ENCODE results near the gene MCCC2.
"Not testable (repeated sequence)": the region's sequence is repeated elsewhere in the genome, so short reads cannot be mapped to it uniquely, and the experiment has no call there.

The MCCC2 gene

DNA sequence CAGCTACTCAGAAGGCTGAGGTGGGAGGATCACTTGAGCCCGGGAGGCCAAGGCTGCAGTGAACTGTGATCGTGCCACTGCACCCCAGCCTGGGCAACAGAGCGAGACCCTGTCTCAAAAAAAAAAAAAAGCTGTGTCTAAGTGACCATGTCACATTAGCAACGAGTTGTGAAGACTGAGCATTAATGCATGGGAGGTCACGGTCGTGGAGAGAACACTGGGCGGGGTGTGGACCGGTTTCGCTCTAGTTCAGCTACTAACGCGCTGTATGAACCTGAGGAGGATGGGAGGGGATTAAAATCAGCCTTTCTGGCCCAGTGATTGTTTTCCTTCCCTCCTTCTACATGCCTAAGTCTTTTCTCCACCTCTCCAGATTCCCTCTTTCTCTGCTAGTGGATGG, 75.2 kb downstream of the MCCC2 start:
- no peak for DNase-seq (ENCODE audit: low spot score)

DNA sequence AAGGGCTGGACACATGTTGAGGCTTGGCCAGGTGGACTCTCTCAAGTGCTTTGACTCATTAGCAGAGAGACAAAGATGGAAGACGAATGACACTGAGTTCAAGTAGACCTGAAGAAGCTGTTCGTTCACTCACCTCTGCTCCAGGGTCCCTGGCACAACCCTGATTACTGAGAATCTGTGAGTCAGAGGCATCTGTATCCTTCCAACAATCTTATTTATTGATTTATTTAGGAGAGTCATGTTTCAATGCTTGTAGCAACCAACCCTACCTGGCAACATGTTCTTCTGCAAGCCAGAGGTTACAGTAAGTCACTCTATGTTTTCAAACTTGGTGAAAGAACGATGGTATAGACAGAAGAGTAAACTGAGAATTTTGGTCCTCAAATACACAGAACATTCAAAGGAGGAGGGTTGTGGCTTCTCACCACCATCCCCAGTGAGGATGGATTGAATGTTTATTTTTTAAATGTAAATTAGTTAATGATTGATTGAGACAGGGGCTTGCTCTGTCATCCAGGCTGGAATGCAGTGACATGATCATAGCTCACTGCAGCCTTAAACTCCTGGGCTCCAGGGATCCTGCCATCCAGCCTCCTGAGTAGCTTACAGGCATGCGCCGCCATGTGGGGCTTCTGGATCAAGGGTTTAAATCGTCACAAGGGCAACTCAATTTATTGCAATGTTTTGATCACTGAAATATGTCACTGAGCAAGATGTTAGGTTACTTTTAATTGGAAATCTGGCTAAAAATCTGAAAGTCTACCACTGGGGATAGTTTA, 76.2 kb downstream of the MCCC2 start:
- DNase-seq (ENCODE audit: low spot score) = no peak

DNA sequence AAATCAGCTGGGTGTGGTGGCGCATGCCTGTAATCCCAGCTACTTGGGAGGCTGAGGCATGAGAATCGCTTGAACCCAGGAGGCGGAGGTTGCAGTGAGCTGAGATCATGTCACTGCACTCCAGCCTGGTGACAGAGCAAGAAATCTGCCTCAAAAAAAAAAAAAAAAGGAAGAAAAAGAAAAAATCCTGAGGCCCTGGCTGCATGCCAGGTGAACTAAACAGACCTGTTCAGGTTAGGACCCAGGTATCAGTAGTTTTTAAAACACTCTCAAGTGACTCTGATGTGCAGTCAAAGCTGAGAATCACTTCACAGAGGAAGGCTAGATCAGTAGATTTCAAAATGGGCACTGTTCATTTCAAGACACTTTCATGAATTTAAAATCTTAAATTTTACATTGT, 77.5 kb downstream of the MCCC2 start:
- not testable (repeated sequence) for DNase-seq (ENCODE audit: low spot score)

DNA sequence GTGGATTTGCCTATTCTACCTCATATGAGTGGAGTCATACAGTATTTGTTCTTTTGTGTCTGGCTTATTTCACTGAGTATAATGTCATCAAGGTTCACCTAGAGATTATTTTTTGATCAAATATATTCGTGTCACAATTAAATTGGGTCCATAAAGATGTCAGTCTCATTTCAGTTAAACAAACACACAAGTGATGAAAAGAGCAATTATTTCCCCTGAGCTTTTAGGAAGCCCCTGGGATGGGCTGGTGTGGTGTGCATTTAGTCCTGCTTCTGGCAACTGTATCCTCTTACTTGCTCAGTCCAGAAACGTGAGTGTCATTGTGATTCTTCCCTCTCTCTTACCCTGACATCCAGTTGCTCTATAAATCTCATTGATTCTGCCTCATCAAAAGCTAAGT, 79.2 kb downstream of the MCCC2 start:
- no peak for DNase-seq (ENCODE audit: low spot score)

DNA sequence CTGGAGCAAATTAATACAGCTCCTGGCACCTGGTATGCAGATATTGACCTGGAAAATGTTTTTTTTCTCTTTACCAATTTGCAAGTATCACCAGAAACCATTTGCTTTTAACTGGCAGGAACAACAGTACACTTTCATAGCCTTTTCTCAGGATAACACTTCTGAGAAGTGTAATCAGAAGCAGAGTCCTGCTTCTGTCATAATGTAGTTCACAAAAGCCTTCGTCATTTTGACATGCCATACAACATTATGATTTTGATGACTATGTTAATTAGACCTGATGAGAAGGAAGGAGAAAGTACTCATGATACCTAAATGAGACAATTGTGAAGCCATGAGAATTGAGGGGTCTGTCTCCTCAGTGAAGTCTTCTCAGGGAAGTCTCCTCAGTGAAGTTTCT, 90.8 kb downstream of the MCCC2 start:
- DNase-seq (ENCODE audit: low spot score) = no peak

DNA sequence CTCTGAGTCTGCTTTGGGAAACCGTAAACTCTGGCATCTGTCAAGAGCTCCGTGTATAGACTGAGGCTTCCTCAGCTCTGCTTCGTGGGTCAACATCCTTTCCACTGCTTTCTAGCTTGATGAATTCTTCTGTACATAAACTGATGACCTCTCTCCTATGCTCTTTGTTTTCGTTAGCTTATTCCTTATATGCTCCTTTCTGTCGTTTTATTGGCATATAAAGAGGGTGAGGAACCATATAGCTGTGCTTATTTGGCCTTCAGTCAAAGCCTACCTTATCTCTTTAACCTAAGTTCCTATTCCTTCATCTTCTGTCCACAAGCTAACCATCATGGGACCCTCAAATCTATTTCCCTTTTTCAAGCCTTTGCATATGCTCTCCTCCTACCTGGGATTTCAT, 92.6 kb downstream of the MCCC2 start:
- DNase-seq (ENCODE audit: low spot score) = no peak

DNA sequence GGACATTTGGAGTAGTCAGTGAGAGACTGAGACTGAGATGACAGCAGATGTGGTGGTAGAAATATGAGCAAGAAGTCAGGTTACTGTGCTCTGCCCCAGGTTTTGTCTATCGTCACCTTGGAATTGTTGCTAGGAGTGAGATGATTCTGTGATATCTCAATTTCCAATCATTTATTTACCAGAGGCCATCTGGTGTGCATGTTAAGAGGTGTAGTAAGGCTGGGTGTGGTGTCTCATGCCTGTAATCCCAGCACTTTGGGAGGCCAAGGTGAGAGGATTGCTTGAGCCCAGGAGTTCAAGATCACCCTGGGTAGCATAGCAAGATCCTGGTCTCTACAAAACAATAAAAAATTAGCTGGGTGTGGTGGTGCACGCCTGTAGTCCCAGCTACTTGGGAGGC, 93.4 kb downstream of the MCCC2 start:
- no peak for DNase-seq (ENCODE audit: low spot score)

DNA sequence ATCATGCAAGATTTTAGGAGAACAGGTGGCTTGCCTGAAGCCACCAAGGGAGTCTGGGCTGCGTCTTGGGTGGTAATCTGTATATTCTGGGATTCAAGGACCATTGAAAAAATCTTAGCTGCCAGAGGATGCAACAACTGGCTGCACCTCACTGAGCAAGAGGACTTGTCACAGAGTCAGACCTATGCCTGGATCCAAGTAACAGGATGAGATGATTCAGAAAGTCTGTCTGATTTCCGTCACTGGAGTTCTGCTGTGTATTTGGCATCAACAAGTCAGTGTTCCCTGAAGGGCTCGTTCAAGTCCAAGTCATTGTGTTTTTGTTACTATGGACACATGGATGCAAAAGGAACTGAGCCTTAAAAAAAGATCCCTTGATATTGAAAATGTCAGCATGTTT, 94.2 kb downstream of the MCCC2 start:
- DNase-seq (ENCODE audit: low spot score) = no peak

DNA sequence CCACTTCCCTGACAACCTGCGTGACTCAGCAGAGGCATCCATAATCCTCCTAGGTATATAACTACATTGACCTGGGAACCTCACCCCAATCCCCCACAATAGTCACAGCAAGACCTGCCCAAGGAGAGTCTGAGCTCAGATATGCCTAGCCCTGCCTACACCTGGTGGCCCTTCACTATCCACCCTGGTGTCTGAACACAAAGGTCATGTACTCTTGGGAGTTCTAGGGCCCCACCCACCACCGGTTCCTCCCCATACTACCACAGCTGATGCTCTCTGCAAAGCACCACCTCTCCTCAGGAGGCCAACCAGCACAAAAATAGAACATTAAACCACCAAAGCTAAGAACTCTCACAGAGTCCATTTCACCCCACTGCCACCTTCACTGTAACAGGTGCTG, 97.2 kb downstream of the MCCC2 start:
- DNase-seq (ENCODE audit: low spot score) = no peak

DNA sequence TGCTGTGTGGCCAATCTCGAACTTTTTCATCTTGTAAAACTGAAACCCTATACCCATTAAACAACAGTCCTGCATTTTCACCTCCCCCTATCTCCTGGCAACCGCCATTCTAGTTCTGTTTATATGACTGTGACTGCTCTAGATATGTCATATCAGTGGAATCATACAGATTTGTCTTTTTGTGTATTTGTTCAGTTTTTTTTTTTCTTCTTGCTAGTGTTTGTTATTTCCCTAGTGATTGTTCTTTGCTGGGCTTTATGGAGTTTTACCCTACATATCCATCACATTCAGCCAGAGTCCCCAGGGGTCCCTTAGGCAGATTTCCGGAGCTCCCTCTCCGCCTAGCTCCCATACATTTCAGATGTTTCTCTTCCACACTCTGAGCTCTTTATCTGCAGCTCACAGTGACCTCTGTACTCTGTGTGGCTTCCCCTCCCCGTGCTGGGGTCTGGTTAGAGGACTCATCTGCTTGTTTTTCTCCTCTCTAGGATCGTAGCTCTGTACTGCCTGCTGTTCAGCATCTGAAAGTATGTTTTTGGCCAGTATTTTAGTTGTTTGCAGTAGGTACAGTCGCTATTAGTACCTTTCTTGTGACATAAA, 106.8 kb downstream of the MCCC2 start:
- no peak for DNase-seq (ENCODE audit: low spot score)

DNA sequence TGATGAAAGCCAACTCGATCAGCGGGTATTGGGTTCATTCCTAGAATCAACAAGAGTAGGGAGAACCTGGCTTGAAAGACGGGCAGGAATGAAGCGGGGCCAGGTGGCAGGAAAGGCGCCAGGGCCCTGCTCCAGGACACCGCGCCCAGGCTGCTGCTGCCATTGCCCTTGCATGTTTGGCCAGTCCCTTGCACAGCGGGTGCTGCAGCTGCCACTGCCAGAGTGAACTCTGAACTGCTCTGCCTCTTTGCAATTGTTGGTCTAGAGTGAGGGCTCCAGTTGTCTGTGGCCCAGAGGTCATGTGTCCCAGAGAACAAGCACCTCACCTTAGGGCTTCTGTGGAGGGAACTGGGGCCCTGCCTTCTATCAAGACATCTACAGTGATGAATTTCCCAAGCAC, 107.9 kb downstream of the MCCC2 start:
- no peak for DNase-seq (ENCODE audit: low spot score)

DNA sequence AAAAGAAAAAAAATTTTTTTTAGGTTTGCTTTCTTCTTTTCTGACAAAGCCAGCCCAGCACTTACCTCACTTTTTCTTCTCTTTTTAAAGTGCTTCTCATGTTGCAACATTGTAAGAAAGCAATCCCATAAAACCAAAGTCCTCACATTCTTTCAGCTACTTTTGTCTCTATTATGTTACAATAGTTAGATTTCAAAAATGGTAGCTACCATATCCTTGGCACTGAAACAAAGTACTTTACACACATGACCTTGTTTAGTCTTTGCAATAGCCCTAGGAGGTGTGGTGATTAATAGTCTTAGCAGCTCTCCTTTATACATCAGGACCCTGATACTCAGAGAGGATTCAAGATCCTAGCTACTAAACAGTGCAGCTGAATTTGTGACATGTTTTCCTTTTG, 108.5 kb downstream of the MCCC2 start:
- DNase-seq (ENCODE audit: low spot score) = no peak

DNA sequence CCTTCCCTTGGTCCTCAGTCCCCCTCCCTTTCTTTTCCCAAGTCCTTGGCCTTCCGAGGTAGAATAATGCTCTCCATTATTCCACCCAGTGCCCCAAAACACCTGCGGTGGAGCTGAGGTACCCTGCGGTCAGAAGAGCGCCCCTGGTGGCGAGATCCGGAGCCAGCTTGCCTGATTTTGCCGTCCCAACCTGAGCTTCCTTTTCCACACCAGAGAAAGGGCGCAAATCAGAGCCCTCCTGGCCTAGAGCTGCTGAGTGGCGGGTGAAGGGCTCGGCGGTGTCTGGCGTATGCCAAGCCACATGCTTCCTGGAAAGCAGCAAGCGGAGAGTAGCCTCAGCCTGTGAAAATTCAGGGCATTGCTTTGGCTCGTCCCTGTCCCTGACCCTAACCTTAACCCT, 110.8 kb downstream of the MCCC2 start:
- no peak for DNase-seq (ENCODE audit: low spot score)

DNA sequence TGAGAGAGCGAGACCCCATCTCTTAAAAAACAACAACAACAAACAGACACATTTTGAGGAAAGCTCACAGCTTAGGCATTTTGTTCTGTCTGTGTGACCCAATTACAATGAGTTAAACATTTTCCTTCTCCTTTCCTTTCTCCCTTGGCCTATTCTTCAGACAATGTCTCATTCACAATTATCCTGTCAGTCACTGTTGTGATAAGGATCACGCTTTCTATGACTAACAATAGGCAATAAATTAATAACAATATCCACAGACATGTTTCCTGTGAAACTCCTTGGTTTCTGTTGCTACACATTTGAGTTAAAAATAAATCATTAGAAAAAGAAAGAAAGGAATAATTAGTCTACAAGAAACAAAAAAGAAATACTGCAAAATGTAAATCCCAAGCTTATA, 112.1 kb downstream of the MCCC2 start:
- no peak for DNase-seq (ENCODE audit: low spot score)

DNA sequence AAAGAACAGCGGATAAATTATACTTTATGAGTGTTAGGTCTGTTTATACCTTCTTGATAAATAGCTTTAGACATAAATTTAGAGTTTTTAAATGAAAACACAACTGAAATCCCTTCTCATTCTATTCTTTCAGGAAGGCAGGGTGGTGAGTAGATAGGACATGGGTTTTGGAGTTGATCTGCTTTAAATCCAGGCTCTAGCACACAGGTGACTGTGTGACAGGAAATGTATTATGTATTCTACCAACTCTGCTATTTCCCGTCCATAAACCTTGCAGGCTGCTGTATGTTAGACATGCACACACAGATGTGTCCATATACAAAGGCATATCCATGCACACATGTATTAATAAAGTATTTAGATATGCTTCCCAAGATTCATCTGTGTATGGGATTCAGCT, 112.6 kb downstream of the MCCC2 start:
- DNase-seq (ENCODE audit: low spot score) = no peak

DNA sequence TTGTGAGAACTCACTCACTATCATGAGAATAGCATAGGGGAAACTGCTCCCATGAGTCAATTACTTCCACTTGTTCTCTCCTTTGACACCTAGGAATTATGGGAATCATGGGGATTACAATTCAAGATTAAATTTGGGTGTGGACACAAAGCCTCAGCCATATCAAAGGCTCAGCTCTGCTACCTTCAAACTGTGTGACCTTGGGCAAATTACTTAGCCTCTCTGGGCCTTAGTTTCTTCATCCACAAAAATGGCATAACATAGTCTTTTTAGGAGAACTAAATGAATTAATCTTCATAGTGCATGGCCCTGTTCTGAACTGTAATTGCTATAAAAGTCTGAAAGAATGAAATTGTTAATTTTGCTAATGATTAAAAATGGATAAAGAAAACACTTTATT, 113.7 kb downstream of the MCCC2 start:
- no peak for DNase-seq (ENCODE audit: low spot score)

DNA sequence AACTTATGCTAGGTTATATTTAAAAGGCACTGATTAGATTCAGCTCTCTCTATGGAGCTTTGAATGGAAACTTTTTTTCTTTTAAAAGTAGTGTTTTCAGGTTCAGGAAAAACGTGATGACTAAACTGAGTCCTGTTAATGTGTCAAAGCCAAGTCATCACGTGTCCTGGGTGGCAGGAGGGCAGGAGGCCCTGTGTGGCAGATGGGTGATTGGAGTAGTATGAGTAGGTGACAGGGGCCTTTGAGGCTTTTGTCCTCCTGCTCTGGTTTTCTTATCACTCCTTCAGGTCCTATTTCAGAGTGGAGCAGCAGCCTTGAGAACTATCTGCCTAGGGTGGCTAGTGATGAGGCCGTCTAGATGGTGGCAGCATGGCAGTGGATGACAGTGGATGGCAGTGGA, 114.3 kb downstream of the MCCC2 start:
- DNase-seq (ENCODE audit: low spot score) = peak; percentile 44

DNA sequence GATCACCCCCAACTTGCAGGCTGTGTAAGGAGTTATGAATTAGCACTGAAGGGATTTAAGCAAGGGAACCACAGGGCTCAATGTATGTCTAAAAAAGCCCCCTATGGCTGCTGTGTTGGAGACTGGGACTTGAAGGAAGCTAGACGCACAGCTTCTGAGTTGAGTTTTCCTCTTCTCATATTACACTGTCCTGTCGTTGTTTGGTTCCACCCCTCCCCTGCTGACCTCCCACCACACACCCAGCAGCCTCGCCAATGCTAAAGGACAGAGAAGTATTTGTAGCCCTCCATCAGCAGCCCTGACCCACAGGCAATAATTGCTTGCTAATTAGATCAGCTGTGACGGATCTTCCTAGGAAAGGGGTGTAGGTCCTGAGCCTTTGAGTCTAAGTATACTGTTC, 116.8 kb downstream of the MCCC2 start:
- DNase-seq (ENCODE audit: low spot score) = no peak

DNA sequence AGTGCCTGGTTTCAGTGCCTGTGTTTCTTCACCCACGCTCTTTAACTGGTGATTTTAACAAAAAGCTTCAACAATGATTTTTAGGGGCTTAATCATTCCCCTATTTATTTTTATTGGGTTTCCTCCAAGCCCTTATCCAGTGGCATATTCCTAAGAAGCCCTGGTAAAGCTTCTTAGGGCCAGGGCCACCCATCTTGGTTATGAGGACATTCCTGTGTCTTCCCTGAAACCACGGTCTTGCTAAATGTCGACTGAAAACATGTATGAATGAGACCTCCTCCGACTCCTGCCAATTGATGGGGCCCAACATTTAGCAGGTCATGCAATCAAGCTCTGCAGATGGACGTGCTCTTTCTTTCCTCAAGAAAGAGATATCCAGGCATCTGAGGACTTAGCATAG, 118.3 kb downstream of the MCCC2 start:
- no peak for DNase-seq (ENCODE audit: low spot score)

DNA sequence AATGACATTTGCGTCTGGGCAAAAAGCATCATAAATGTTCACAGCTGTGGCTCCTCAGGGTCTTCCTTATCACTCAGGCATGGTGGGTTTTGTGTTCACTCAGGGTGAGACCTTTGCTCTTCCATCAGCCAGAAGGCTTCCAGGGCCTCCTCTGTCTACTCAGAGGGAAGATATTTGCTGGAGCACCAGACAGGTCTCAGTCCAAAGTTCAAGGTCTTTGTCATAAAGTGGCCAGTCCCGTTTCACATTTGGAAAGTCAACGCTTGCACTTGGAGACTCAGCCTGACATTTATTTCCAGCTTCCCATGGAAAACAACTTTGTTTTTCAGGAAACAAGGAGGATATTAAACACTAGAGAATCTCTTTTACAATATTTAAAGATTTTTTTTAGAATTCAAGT, 119.8 kb downstream of the MCCC2 start:
- DNase-seq (ENCODE audit: low spot score) = no peak
